H1 (cell line): Measurements from ENCODE around the gene SLC2A1. TPM values are rescaled to one million over a fixed set of nuclear protein-coding genes. Genes with fewer than 3 reads are reported as not detected.

ENCODE experiments used
- BCL11A ChIP-seq, 2 experiments: IDR thresholded peaks; one replicate each; pipeline ENCODE4 v1.6.1; 2011; ENCODE audit warnings: low read depth in 2 of 2, low read length in 2 of 2, mild to moderate bottlenecking in 2 of 2
- GTF2F1 ChIP-seq: IDR thresholded peaks from 2 replicates; pipeline ENCODE4 v1.6.1; 2012; ENCODE audit warnings: low read depth, low read length, improper control_type of control experiment, borderline replicate concordance
- HDAC2 ChIP-seq, 2 experiments: fragments of 300-600 bp in 1 of 2; sonication (generic) in 1 of 2; IDR thresholded peaks; 2 replicates each; pipeline ENCODE4 v1.6.1; 2011 to 2012; ENCODE audit warnings: low read depth in 2 of 2, low read length in 2 of 2, mild to moderate bottlenecking in 2 of 2, moderate library complexity in 2 of 2, borderline replicate concordance in 1 of 2, inconsistent platforms in 1 of 2
- RBBP5 ChIP-seq: IDR thresholded peaks from 2 replicates; pipeline ENCODE4 v1.7.1; 2012; ENCODE audit warnings: low read depth, mild to moderate bottlenecking, inconsistent platforms, low read length, moderate library complexity, borderline replicate concordance
- polyA plus RNA-seq, 7 experiments: library from polyadenylated mRNA; depleted of rRNA in 3 of 7; stranded (reverse) in 5 of 7; unstranded in 2 of 7; fragments of >200 nt in 5 of 7; fragments of 200-250 nt in 2 of 7; gene quantifications; 1 replicate in 5 of 7; 2 replicates in 1 of 7; 4 replicates in 1 of 7; pipeline versions ENCODE4 v1.2.1 to v1.2.3, GENCODE V29; 2011 to 2013; ENCODE audit warnings: missing spikeins in 2 of 7, mixed read lengths in 2 of 7
- total RNA-seq: library from RNA; stranded (reverse); fragmentation: NEBNext Ultra II Directional; extraction: Animal tissue kit (Norgen Biotek cat#: 25700); gene quantifications from 2 replicates; pipeline ENCODE4 v1.2.1, GENCODE V29; 2021
- TF ChIP-seq, protein P1 (sequence below): IDR thresholded peaks from 2 replicates; pipeline ENCODE4 v1.6.1; 2012; ENCODE audit warnings: inconsistent platforms
- TF ChIP-seq, protein P2 (sequence below): IDR thresholded peaks from 2 replicates; pipeline ENCODE4 v1.6.1; 2012; ENCODE audit warnings: inconsistent platforms

The SLC2A1 gene
- total and polyA plus RNA-seq, 2 of the 8 experiments (the other 6 are each of a cell fraction or from before 2014, with no cell fraction given): 230 to 308 TPM

DNA sequence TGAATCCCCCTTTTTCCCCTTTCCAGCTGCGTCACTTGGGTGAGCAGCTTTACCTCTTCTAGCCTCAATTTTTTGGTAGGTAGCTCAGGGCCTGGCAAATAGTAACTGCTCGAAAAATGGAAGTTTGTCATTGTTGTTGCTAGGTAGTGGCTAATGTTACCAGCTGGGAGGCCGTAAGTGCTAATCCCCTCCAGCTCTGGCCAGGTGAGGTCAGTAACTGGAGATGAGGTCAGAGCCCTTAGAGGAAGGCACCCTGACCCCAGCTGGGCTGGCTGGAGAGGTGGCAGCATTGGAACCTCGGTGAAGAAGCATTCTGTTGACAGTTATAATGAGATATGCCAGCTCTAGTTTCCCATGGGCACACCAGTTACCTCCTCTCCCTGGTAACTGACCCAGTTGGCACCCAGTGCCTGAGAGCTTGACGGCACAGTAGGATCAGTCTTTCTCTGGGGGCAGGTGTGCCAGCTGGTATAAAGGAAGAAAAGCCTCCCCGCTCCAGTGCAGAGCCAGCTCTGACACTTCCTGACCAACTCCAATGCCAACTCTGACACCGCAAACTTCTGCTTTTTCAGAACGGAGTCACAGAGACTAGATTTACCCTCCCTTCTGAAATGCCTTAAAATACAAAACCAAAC, 35.0 kb upstream of the SLC2A1 start (continued):
- TF ChIP-seq BCL11A (IDR thresholded peaks at IDR 0.05; ENCODE audit: low read depth in 2 of 2, low read length in 2 of 2) (no peak), HDAC2 (IDR thresholded peaks at IDR 0.05; ENCODE audit: borderline replicate concordance in 1 of 2, low read depth in 2 of 2, low read length in 2 of 2) (no peak), GTF2F1 (no peak), RBBP5 (no peak)
- TF ChIP-seq, protein P1, sequence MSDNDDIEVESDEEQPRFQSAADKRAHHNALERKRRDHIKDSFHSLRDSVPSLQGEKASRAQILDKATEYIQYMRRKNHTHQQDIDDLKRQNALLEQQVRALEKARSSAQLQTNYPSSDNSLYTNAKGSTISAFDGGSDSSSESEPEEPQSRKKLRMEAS: no peak
- TF ChIP-seq, protein P2, sequence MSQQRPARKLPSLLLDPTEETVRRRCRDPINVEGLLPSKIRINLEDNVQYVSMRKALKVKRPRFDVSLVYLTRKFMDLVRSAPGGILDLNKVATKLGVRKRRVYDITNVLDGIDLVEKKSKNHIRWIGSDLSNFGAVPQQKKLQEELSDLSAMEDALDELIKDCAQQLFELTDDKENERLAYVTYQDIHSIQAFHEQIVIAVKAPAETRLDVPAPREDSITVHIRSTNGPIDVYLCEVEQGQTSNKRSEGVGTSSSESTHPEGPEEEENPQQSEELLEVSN: no peak
